Activated CD4-positive, alpha-beta T cell treated with anti-CD3 and anti-CD28 coated beads, Interleukin-2, amount 10 ng/mL, durations not matched to agents 24 days and 14 days (primary cell): ENCODE results near the gene RGS7. TPM values are rescaled to one million over a fixed set of nuclear protein-coding genes. Genes with fewer than 3 reads are reported as not detected.

Experiments
- DNase-seq: peaks from one replicate; pipeline ENCODE4 v3.0.0; 2022
- H3K27ac Mint-ChIP-seq: one replicate; pipeline ENCODE4 v1.8.0; 2022; ENCODE audit warnings: mild to moderate bottlenecking, mixed read lengths
- H3K27me3 Mint-ChIP-seq: one replicate; pipeline ENCODE4 v1.8.0; 2022; ENCODE audit warnings: mixed read lengths
- H3K36me3 Mint-ChIP-seq: one replicate; pipeline ENCODE4 v1.8.0; 2022; ENCODE audit warnings: low read depth, mild to moderate bottlenecking, mixed read lengths
- H3K4me1 Mint-ChIP-seq: one replicate; pipeline ENCODE4 v1.8.0; 2021; ENCODE audit warnings: mixed read lengths
- H3K4me3 Mint-ChIP-seq: one replicate; pipeline ENCODE4 v1.8.0; 2022; ENCODE audit warnings: mild to moderate bottlenecking, moderate library complexity, mixed read lengths
- H3K9me3 Mint-ChIP-seq: one replicate; pipeline ENCODE4 v1.8.0; 2021; ENCODE audit warnings: mixed read lengths
- intact Hi-C: fragments of 100-400 bp; cut with micrococcal nuclease; formaldehyde crosslinking; loops from one replicate; pipeline ENCODE4 v1.15.1; 2023
- total RNA-seq: library from RNA; stranded (reverse); gene quantifications from 2 replicates; pipeline ENCODE4 v1.2.3, GENCODE V29; 2022

Gene RGS7
- total RNA-seq, result not detected in 2 replicates

DNA sequence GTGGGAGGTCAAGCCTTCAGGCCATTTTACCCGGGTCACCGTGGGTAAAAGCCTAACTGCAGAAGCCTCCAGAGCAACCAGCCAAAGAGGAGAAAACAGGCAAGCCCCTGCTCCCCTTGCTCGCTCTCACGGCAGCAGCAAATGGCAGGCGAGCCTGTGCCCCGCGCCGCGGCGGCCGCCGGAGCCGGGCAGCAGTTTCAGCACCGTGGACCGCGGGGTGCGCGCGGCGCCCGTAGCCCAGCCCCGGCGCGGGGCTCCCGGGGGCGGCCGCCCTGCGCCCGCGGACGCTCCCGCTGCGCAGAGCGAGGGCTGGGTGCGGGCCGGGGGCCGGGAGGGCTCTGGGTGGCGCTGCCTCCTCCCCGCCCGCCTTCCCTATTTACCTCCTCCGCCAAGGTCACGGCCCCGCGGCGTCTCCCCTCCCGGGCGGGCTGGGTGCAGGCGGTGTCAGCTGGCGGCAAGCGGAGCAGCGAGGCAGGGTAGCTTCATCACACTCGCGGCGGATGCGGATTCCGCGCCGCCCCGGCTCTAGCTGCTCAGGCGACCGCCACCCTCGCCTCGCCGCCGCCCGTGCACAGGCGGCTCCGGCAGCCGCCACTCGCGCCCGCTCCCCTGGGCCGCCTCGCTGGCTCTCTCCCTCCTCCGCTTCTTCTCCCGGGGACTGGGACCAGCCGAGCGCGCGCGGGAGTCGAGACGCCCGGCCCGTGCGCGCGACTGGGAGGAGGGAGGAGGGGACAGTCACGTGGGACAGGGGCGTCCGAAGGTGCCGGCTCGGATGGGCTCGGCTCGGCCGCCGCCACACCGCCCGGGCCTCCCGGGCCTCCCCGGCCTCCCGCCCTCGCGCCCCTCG lies at the start of gene RGS7:
RGS7 (minus strand) TSS at position 687 of the 847 bp plus-strand sequence.
- intact Hi-C loops, result no loop called here
- Mint-ChIP-seq H3K27me3 (peaks cover 43% of the 10 kb centered on the region), H3K4me1 (no peaks in the 10 kb centered on the region), H3K36me3 (no peaks in the 10 kb centered on the region), H3K9me3 (no peaks in the 10 kb centered on the region), H3K4me3 (peak within 1 kb of the TSS; percentile 30), H3K27ac (no peak within 1 kb of the TSS)
- peak; percentile 56 for DNase-seq

DNA sequence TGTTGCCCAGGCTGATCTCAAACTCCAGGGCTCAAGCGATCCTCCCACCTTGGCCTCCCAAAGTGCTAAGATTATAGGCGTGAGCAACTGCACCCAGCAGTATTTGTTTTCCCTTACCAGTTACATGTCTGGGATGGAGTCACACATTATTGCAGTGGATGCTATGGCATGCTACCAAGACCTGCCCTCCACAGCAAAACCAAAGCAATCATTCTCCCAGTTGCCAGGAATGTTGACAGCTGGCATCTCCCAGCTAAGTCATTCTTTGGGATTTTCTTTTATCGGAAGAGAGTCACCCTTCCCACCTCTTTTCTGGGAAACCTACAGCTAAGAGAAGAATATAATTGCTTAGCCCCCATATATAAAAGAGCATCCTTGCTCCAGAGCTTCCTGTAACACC lies 49.4 kb upstream of the RGS7 start:
- Mint-ChIP-seq H3K9me3 (no peaks in the 10 kb centered on the region), H3K27me3 (no peaks in the 10 kb centered on the region), H3K27ac (no peak overlapping the region), H3K36me3 (no peaks in the 10 kb centered on the region), H3K4me1 (no peaks in the 10 kb centered on the region), H3K4me3 (no peak overlapping the region)
- no peak for DNase-seq
- intact Hi-C loops, result no loop called here

GRCh38 chr1:241401156-241401555 lies 44.2 kb upstream of the RGS7 start:
- DNase-seq, result no peak
- intact Hi-C loops, result no loop called here
- Mint-ChIP-seq H3K4me1 (no peaks in the 10 kb centered on the region), H3K27ac (no peak overlapping the region), H3K9me3 (no peaks in the 10 kb centered on the region), H3K4me3 (no peak overlapping the region), H3K27me3 (no peaks in the 10 kb centered on the region), H3K36me3 (no peaks in the 10 kb centered on the region)

GRCh38 chr1:241396747-241397681 lies 40.0 kb upstream of the RGS7 start:
- Mint-ChIP-seq H3K27ac (no peak overlapping the region), H3K4me1 (no peaks in the 10 kb centered on the region), H3K9me3 (no peaks in the 10 kb centered on the region), H3K27me3 (no peaks in the 10 kb centered on the region), H3K4me3 (no peak overlapping the region), H3K36me3 (no peaks in the 10 kb centered on the region)
- DNase-seq, result no peak
- intact Hi-C loops, result no loop called here

DNA sequence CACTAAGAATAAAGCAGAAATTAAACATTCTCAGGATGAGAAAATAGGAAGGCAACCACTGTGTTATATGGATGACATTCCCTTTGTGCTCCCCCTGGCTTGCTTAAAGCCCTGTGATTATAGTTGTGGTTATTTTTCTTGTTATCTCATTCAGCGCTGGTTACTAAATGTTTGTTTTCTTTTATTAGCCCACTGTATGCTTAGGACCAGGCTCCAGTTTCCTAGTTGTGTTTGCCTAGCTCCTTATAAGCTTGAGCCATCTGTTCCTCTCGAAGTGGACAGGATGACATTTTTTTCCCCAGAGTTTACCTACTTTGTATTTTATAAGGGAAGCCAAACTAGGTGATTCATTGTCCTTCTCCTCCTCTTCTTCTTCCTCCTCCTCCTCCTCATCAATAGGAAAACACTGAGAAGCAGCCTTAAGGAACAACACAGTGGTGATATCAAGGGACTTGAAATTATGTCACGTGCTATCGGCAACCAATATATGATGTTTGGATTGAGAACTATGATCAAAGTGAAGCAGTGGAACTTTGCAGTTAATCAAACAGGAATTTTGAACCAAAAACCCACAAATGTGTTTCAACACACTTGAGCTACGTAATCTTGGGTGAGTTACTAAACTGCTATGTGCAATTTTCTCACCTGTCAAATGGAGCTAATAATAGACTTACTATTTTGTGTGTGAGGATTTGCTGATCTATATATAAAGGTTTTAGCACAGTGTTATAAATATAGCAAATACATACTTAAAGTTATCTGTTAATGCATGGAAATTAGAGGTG lies 35.1 kb upstream of the RGS7 start:
- Mint-ChIP-seq H3K36me3 (no peaks in the 10 kb centered on the region), H3K27me3 (no peaks in the 10 kb centered on the region), H3K9me3 (no peaks in the 10 kb centered on the region), H3K4me3 (no peak overlapping the region), H3K27ac (no peak overlapping the region), H3K4me1 (no peaks in the 10 kb centered on the region)
- intact Hi-C loops, result no loop called here
- no peak for DNase-seq

- H3K36me3 Mint-ChIP-seq, result no peaks in the 10 kb centered on the region
- intact Hi-C loops, result no loop called here
- no peaks in the 10 kb centered on the region for H3K27me3 Mint-ChIP-seq
- no peak for DNase-seq
- no peaks in the 10 kb centered on the region for H3K4me1 Mint-ChIP-seq
- no peak overlapping the region for H3K27ac Mint-ChIP-seq
- H3K4me3 Mint-ChIP-seq, result no peak overlapping the region
- no peaks in the 10 kb centered on the region for H3K9me3 Mint-ChIP-seq
Observed at GRCh38 chr1:241390526-241390925, 33.5 kb upstream of the RGS7 start.

DNA sequence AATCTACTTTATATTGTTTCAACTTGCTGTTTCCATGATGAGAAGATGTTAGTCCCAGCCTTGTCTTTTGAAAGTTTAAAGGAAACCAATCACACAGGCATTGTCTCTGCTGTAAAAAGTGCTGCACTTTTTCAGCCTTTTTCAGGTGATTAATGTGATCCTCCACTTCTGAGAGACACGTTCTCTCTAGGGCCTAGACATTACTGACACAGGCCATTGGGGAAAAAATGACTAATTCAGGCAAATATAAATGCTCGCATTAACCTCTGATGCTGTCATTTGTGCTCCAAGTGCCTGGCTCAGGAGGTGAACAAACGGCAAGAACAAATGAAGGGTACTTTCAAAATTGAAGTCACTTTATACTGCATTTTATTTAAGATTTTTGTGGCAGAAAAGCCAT lies 32.4 kb upstream of the RGS7 start:
- no peaks in the 10 kb centered on the region for H3K27me3 Mint-ChIP-seq
- no peaks in the 10 kb centered on the region for H3K4me1 Mint-ChIP-seq
- intact Hi-C loops, result no loop called here
- DNase-seq, result no peak
- no peaks in the 10 kb centered on the region for H3K9me3 Mint-ChIP-seq
- H3K4me3 Mint-ChIP-seq, result no peak overlapping the region
- no peak overlapping the region for H3K27ac Mint-ChIP-seq
- H3K36me3 Mint-ChIP-seq, result no peaks in the 10 kb centered on the region

DNA sequence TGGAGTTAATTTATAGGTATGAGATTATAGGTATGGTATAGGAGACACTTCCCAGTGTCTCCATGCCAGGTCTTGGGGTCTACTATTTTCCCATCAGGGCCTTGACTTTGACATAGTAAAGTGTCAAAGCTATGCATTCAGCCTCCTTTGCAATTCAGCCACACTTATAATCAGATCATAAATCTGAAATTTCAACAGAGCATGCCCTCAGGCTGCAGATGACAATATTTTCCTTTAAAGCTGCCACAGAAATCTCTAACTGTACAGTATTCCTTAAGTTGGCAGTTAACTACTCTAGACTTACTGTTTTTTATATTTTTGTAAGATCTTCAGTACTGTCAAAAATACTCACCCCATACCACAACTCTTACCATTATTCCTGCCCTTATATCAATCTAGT lies 30.2 kb upstream of the RGS7 start:
- H3K4me1 Mint-ChIP-seq, result no peaks in the 10 kb centered on the region
- peaks cover under 1% of the 10 kb centered on the region for H3K9me3 Mint-ChIP-seq
- no peak overlapping the region for H3K27ac Mint-ChIP-seq
- no peak for DNase-seq
- no peaks in the 10 kb centered on the region for H3K27me3 Mint-ChIP-seq
- H3K36me3 Mint-ChIP-seq, result no peaks in the 10 kb centered on the region
- intact Hi-C loops, result no loop called here
- H3K4me3 Mint-ChIP-seq, result no peak overlapping the region

DNA sequence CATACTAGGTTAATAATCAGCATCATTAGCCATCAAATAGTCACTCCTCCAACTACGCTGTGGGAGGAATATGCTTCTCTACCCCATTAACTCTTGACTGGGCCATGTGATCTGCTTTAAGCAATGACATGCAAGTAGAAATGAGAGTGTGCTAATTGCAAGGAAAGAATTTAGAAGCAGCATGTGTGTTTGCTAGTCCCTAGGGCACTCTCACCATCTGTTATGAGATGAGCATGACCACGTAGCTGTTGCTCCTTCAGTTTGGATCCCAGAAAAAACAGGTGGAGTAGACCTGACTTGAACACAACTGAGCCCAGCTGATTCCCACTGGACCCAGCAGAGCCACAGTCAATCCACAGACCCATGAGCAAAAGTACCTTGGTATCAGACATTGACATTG lies 19.7 kb upstream of the RGS7 start:
- no peaks in the 10 kb centered on the region for H3K36me3 Mint-ChIP-seq
- no peak overlapping the region for H3K27ac Mint-ChIP-seq
- DNase-seq, result no peak
- no peaks in the 10 kb centered on the region for H3K27me3 Mint-ChIP-seq
- no peak overlapping the region for H3K4me3 Mint-ChIP-seq
- H3K4me1 Mint-ChIP-seq, result no peaks in the 10 kb centered on the region
- H3K9me3 Mint-ChIP-seq, result peaks cover 8% of the 10 kb centered on the region
- intact Hi-C loops, result no loop called here

GRCh38 chr1:241375886-241376285 lies 18.9 kb upstream of the RGS7 start:
- peaks cover 8% of the 10 kb centered on the region for H3K9me3 Mint-ChIP-seq
- no peak overlapping the region for H3K27ac Mint-ChIP-seq
- H3K4me1 Mint-ChIP-seq, result no peaks in the 10 kb centered on the region
- no peaks in the 10 kb centered on the region for H3K27me3 Mint-ChIP-seq
- H3K4me3 Mint-ChIP-seq, result no peak overlapping the region
- DNase-seq, result no peak
- H3K36me3 Mint-ChIP-seq, result no peaks in the 10 kb centered on the region
- intact Hi-C loops, result no loop called here

DNA sequence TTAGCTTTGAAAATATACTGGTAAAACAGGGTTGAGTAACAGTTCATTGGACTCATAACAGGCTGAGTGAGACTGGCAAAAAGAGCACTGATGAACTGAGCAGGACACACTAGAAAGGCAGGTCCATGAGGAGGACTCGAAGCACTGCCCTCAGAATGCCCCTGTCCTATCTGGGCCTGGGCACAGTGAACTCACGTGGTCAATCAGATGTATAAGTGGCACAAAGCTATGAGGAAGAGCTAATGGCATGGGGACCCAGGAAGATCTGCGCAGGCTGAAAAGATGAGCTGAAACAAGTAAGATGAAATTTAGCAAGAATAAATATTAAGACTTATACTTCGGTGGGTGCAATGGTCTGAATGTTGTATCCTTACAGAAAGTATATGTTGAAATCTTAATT lies 9.2 kb upstream of the RGS7 start:
- no peak for DNase-seq
- H3K4me3 Mint-ChIP-seq, result no peak overlapping the region
- H3K27ac Mint-ChIP-seq, result no peak overlapping the region
- no peaks in the 10 kb centered on the region for H3K27me3 Mint-ChIP-seq
- H3K36me3 Mint-ChIP-seq, result no peaks in the 10 kb centered on the region
- intact Hi-C loops, result no loop called here
- H3K9me3 Mint-ChIP-seq, result peaks cover 4% of the 10 kb centered on the region
- no peaks in the 10 kb centered on the region for H3K4me1 Mint-ChIP-seq

DNA sequence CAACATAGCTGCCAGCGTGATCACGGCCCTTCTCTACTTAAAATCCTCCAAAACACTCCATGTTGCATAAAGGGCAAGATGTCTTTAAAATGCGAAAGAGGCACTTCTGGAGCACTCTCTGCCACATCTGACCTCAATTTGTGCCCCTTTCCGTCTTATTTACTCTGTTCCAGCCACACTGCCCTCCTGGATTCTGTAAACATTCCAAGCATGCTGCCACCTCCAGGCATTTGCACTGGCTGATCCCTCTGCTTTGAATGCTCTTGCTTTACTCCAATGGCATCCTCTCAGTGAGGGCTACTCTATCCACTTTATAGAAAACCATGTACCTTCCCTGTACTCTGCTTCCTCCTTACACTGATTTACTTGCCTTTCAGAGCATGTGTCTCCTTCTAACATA lies 5.3 kb upstream of the RGS7 start:
- peaks cover 4% of the 10 kb centered on the region for H3K9me3 Mint-ChIP-seq

DNA sequence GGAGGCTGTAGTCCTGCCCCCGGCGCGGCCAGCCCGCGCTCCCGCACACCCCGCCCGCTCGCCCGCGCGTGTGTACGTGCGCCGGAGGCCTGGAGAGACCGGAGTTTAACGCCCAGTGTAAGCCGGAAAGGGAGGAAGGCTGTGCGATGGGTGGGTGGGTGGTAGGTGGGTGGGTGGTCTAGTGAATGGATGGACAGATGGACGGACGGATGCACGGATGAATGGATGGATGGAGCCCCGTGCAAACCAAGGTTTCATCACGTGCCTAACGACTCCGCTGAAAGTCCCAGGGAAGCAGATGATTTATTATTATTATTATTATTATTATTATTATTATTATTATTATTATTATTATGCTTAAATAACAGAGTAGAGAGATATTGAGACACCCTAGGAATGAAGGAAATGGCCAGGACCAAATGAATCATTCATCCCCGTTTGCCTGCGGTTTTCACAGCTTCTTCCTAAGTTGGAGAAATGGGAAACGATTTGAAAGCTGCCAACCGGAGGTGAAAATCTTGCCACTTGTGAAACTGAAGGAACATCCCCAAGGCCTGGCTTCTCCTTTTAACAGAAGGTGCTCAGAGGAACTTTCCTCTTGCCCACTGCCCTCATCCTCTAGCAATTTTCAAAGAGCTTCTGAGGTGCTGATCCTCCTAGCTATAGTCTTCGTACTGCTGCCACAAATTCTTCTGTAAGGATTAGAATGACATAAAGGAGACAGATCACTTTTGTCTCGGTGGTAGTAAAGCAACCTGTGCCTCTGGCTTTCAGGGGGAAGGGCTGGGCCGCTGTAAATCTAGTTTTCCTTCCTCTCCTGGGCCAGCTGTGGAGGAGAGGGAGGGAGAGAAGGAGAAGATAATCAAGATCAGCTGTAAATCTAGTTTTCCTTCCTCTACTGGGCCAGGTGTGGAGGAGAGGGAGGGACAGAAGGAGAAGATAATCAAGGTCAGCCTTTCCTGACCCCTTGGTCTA lies 648 bp upstream of the RGS7 start:
- H3K27me3 Mint-ChIP-seq, result peaks cover 43% of the 10 kb centered on the region
- H3K4me3 Mint-ChIP-seq, result peak overlapping the region; percentile 8
- intact Hi-C loops, result no loop called here
- no peaks in the 10 kb centered on the region for H3K4me1 Mint-ChIP-seq
- no peak overlapping the region for H3K27ac Mint-ChIP-seq
- DNase-seq, result no peak
- H3K36me3 Mint-ChIP-seq, result no peaks in the 10 kb centered on the region
- H3K9me3 Mint-ChIP-seq, result no peaks in the 10 kb centered on the region

More for the DNA sequence above, 5.3 kb upstream of the RGS7 start:
- no peaks in the 10 kb centered on the region for H3K36me3 Mint-ChIP-seq
- H3K27me3 Mint-ChIP-seq, result peaks cover 23% of the 10 kb centered on the region
- no peaks in the 10 kb centered on the region for H3K4me1 Mint-ChIP-seq
- no peak overlapping the region for H3K27ac Mint-ChIP-seq
- H3K4me3 Mint-ChIP-seq, result no peak overlapping the region
- intact Hi-C loops, result no loop called here
- DNase-seq, result no peak
